NOMO-1 (cell line): ENCODE measurements around the gene RNU6-1.

Experiments used
- DNase-seq, 2 experiments: peaks; one replicate each; lab custom pipeline; 2025; ENCODE audit not compliant: unreplicated experiment in 2 of 2; lab: John Stamatoyannopoulos, UW

Gene RNU6-1

DNA sequence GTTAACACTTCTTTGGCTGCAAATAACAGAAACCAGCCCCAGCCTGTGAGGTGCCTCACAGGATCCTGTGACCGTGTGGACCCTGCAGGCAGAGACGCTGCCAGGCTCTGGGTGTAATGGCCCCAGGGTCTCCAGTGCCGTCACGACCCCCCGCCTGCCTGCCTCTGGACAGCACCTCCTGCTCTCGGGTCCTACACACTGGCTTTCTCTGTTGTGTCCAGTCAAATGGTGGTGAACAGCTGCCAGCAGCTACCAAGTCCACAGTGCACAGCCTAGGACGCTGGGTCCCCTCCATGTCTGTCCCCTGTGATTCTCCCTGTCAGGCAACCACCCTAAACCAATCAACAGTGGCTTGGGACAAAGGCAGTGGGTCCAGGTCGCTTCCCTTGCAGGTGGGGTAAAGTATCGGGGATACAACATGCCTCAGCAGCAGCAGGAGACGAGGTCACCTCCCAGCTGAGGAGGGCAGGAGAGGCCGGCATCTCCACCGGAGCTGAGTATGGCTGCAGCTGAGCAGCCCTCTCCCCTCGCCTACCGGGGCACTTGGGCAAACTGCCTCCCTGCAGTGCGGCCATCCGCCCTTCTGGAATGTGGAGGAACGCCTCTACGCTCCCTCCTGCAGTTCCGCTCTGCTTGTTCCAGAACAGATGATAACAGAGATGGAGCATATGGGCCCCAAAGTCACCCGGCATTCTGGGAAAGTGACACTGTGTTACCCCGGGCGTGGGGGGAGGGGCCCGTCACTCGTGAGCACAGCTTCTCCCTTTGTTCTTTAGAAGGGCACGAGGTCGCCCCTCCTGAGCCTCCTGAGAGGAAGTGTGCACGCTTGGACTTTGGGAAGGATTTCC lies 35.6 kb downstream of the RNU6-1 start:
- no peak for DNase-seq

GRCh38 chr15:67803299-67803698 lies 36.5 kb downstream of the RNU6-1 start:
- no peak for DNase-seq

DNA sequence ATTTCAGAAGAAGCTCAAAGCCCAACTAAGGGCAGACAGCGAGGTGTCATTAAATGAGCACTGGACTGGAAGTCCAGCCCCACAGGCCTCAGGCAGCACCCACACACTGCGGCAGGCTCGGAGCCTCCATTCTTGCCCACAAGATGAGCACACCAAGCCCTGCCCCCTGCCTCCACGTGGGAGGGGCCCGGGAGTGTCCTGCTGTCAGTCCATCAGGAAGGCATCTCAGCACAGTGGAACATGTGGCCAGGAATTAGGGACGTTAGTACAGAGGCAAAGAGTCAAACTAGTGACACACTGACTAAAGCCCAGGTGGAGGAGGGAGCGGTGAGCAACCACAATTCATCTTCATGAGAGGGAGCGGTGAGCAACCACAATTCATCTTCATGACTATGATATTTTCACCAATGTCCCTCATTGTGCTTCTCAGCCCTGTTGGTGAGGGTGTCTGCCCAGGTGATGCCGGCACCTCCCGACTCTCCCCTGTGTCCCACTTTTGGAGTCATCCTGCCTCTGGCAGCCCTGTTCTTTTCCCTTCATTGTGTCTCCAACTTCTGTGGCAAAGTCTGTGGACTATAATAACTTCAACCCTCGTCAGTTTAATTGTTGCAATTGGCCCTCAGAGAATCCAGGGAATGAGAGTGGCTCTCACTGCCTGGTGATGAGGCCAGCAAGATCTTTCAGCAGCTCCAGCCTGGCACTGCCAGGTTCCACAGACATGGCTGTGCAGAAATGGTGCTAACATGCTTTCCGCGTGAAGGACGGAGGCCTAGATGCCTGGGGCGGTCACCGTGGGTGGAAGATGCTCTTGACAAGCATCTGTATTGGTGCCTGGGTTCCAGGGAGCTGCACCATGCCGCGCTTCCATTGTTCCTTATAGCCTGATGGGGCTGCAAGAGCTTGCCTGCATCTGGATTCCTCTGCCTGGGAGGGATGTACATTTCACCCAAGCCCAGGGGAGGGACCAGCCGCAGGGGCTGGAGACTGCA lies 37.6 kb downstream of the RNU6-1 start:
- no peak for DNase-seq

GRCh38 chr15:67801142-67801541 lies 38.7 kb downstream of the RNU6-1 start:
- no peak for DNase-seq

GRCh38 chr15:67799801-67800205 lies 40.0 kb downstream of the RNU6-1 start:
- DNase-seq, result no peak

DNA sequence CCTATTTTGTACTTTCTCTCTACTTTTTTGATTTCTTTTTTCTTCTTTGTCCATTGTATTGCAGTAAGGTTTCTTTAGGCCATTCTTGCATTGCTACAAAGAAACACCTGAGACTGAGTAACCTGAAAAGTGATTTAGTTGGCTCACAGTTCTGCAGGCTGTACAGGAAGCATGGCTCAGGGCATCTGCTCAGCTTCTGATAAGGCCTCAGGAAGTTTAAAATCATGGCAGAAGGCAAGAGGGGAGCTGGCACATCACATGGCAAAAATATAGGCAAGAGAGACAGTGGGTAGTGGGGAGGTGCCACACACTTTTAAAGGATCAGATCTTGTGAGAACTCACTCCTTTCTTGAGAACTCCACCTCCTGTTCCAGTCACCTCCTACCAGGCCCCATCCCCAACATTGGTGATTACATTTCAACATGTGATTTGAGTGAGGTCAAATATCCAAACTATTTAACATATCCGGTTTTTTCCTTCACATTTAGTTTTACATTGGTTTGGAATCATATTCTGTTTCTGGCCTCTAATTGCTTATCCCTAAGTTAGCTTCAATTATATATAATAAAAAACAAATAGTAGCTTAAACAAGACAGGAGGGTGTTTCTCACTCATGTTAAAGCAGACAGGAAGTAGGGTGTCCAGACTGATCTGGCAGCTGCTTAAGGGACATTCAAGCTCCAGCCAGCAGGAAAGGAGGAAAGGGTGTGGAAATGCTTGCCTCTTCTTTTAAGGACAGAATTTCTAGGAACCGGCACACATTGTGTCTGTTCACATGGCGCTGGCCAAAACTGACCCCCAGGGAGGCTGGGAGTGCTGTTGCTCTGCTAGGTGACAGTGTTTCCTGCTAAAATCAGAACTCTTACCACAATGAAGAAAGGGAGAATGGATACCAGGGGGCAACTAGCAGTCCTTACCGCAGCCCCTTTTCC lies 43.4 kb downstream of the RNU6-1 start:
- DNase-seq, result no peak

GRCh38 chr15:67794832-67795574 lies 44.8 kb downstream of the RNU6-1 start:
- no peak for DNase-seq

- no peak for DNase-seq
Measured at GRCh38 chr15:67792250-67792942, 47.4 kb downstream of the RNU6-1 start.

DNA sequence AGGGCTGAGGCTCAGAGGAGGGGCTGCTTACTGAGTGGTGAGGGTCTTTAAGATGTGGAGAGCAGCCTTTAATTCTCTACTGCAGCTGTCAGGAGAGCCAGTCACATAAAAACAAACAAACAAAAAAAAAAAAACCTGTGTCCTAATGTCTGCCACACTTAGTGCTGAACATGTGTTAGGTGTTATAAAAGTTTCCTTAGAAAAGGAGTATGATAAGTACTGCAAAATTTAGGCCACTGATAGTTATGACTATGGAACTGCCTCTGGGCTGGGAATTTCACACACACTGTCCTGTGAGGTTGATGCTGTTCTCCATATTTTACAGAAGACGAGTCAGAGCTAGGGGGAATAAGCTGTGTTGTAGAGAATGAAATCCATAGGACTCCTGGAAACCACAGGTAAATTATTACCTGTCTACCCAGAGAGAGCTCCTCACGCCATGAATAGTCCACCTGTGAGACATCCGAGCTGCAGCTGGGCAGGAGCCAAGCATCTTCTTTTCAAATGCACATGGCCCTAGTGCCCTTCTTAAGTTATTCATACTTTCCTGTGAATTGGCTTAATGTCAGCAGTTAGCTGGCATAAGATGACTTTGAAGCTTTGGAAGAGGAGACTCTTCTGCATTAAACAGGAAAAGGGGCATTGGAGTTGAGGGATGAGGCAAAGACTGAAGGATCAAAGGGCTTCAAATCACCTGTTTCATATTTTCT lies 49.1 kb downstream of the RNU6-1 start:
- DNase-seq, result no peak
